Tibial nerve (tissue), 4 donors: Measurements from ENCODE around the gene FTH1.

Experiments
- EP300 ChIP-seq, 2 donors: sonication (generic); formaldehyde crosslinking; IDR thresholded peaks; one replicate each; pipeline ENCODE4 v1.6.1; 2017; ENCODE audit warnings: antibody characterized with exemption in 2 of 2, mild to moderate bottlenecking in 1 of 2
- TF ChIP-seq, protein P1 (sequence below), 5 experiments: fragments of 200-600 bp in 3 of 5; fragments of 450-650 bp in 2 of 5; sonication (generic) in 3 of 5; IDR thresholded peaks; one replicate each; pipeline ENCODE4 v1.5.1; 2016 to 2019; ENCODE audit warnings: antibody characterized with exemption in 5 of 5, mild to moderate bottlenecking in 3 of 5, moderate library complexity in 2 of 5

DNA sequence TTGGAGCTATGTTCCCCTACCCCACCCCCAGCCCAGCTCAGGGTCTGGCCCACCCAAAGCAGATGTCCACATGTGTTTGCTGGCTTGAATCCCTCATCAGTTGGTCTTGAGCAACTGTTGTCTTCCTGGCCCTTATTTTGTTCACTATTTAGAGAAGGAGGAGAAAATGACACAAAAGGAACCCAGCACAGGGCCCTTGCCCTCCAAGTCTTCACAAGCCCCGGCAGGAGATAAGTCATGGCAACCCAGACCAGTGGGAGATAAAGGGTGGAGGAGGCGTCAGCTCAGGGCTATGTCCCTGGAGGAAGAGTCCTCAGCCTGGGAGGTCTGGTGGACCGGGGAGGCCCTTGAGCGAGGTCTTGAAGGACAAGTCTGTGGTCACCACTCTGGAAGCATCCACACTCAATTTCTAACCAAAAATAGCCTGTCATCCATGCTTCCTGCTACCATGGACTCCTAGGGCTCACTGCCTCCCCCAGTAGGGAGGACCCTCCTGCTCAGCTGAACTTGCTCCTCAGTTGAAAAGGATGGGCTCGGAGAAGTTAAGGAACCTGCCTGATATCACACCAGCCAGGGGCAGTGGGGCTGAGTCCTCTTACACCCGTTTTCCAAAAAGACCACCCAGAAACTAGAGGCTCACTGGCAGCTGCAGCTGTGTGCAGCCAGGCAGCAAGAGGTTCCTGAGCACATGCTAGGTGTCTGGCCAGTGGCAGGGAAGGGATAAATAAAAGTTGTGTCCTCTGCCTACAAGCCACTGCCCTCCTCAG, 48.3 kb downstream of the FTH1 start:
- TF ChIP-seq, protein P1, sequence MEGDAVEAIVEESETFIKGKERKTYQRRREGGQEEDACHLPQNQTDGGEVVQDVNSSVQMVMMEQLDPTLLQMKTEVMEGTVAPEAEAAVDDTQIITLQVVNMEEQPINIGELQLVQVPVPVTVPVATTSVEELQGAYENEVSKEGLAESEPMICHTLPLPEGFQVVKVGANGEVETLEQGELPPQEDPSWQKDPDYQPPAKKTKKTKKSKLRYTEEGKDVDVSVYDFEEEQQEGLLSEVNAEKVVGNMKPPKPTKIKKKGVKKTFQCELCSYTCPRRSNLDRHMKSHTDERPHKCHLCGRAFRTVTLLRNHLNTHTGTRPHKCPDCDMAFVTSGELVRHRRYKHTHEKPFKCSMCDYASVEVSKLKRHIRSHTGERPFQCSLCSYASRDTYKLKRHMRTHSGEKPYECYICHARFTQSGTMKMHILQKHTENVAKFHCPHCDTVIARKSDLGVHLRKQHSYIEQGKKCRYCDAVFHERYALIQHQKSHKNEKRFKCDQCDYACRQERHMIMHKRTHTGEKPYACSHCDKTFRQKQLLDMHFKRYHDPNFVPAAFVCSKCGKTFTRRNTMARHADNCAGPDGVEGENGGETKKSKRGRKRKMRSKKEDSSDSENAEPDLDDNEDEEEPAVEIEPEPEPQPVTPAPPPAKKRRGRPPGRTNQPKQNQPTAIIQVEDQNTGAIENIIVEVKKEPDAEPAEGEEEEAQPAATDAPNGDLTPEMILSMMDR (IDR thresholded peaks at IDR 0.05) = no peak
- TF ChIP-seq EP300 (IDR thresholded peaks at IDR 0.05) = no peak
